Inflammatory macrophage treated with lipopolysaccharide for 4 hours (primary cell): Measurements from ENCODE around the gene MPDU1.

ENCODE experiments used
- DNase-seq: peaks from one replicate; pipeline ENCODE4 v3.0.0-alpha.2; 2020

Gene MPDU1

GRCh38 chr17:7561028-7561575 lies 22.6 kb upstream of the MPDU1 start:
- DNase-seq: peak; percentile 82

GRCh38 chr17:7561589-7562207 lies 22.0 kb upstream of the MPDU1 start, which contains the start of gene SENP3:
TSS of gene SENP3 (plus strand) at chr17:7561919. CDS start at chr17:7563077, 1,158 bp downstream.
- DNase-seq: peak; percentile 93

GRCh38 chr17:7562208-7562605 lies 21.4 kb upstream of the MPDU1 start:
- DNase-seq: no peak

- DNase-seq: no peak
Measured at GRCh38 chr17:7563115-7563869, 20.4 kb upstream of the MPDU1 start.

DNA sequence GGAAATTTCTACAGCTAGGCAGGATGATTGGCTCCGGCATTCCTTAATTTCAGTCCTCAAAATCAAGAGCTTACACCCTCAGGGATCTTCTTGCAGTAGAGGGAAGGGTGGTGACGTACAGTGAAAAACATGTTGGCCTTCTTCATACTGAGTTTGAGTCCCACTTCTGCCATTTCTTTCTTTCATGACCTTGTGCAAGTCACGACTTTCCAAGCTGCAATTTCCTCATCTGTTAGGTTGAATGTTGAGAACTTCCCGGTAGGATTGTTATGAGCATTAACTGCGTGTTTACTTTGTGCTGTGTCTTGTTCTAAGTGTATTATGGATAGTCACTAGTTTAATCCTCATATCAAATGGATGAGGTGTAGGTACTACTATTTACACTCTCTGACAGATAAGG lies 14.1 kb upstream of the MPDU1 start:
- peak; percentile 71 for DNase-seq

DNA sequence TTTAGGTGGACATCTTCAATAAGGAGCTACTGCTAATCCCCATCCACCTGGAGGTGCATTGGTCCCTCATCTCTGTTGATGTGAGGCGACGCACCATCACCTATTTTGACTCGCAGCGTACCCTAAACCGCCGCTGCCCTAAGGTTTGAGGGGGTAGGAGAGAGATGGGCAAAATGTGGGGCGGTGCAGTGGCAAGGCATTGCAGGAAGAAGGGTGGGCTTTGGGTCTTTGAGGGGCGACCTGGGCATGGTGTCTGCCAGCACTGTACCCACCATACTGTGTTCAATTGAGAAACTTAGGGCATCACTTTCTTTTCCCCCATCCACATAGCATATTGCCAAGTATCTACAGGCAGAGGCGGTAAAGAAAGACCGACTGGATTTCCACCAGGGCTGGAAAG lies 13.3 kb upstream of the MPDU1 start:
- DNase-seq: no peak

DNA sequence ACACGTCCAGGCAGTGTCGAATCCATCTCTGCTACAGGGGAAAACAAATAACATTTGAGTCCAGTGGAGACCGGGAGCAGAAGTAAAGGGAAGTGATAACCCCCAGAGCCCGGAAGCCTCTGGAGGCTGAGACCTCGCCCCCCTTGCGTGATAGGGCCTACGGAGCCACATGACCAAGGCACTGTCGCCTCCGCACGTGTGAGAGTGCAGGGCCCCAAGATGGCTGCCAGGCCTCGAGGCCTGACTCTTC lies 11.4 kb upstream of the MPDU1 start:
- no peak for DNase-seq

- peak; percentile 100 for DNase-seq
Measured at GRCh38 chr17:7572588-7573323, 10.9 kb upstream of the MPDU1 start.

DNA sequence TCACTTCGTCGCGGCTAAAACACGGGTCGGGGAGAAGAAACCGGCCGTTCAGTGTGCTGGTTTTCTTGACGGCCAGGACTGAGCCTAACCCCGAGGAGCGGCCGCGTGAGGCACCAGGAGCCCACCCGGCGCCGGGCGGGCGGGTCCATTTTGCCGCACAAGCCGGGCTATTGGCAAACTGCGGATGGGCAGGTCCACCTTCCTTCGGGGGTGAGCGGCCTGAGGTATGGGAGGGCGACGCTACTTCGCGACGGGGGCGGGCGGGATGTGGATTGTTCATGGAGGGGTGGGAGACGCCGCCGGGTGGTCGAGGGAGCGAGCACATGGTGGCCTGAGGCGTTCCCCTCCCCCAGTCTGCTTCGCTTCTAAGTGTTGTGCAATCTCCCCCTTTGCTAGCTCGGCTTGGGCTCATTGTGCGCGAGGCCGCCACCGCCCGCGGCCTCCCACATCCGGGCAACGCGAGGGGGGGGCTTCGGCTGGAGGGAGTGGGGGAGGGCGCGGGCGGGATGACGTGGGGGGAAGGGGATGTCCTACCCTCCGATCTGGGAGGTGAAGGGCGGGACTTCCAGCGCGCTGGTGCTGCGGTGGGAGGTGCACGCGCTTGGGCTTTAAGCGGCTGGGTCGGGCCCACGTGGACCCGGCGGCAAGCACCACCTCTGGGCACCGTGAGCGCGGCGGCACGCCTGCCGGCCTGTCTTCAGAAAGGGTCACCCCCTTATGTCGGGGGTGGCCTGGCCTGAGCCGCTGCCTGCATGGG lies 10.2 kb upstream of the MPDU1 start:
- DNase-seq: peak; percentile 94

GRCh38 chr17:7574176-7574953 lies 9.3 kb upstream of the MPDU1 start:
- peak; percentile 36 for DNase-seq

- DNase-seq: peak; percentile 22
Measured at GRCh38 chr17:7575481-7575883, 8.2 kb upstream of the MPDU1 start.

DNA sequence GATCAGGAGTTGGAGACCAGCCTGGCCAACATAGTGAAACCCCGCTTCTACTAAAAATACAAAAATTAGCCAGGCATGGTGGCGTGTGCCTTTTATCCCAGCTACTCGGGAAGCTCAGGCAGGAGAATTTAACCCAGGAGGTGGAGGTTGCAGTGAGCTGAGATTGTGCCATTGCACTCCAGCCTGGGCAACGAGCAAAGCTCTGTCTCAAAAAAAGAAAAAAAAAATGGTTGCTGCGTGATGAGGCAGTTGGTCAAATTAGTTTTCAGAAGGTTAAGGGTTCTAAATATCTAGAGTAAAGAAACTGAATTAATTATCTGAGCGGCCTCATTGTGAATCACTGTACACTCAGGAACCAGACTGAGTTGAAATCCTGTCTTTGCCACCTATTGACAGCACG lies 7.7 kb upstream of the MPDU1 start:
- no peak for DNase-seq

GRCh38 chr17:7576432-7576937 lies 7.2 kb upstream of the MPDU1 start:
- no peak for DNase-seq

GRCh38 chr17:7577327-7578199 lies 6.1 kb upstream of the MPDU1 start:
- no peak for DNase-seq

- peak; percentile 98 for DNase-seq
Measured at GRCh38 chr17:7579001-7579833, 4.4 kb upstream of the MPDU1 start, which contains the start of gene CD68. TSS of gene CD68 (plus strand) at chr17:7579638. CDS start at chr17:7579678, 40 bp downstream.

DNA sequence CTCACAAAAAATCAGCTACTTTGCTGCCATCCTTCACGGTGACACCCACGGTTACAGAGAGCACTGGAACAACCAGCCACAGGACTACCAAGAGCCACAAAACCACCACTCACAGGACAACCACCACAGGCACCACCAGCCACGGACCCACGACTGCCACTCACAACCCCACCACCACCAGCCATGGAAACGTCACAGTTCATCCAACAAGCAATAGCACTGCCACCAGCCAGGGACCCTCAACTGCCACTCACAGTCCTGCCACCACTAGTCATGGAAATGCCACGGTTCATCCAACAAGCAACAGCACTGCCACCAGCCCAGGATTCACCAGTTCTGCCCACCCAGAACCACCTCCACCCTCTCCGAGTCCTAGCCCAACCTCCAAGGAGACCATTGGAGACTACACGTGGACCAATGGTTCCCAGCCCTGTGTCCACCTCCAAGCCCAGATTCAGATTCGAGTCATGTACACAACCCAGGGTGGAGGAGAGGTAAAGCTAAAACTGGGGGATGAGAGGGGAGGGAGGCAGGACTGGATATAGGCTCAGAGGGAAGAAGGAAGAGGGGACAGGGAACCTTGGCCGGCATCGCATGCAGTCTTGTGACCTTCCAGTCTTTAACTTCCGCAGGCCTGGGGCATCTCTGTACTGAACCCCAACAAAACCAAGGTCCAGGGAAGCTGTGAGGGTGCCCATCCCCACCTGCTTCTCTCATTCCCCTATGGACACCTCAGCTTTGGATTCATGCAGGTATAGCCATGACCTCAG lies 3.6 kb upstream of the MPDU1 start:
- DNase-seq: peak; percentile 61

- DNase-seq: peak; percentile 53
Measured at GRCh38 chr17:7580604-7581575, 2.8 kb upstream of the MPDU1 start.
